Testis (tissue), 3 donors: ENCODE results near the gene EPB41L2. TPM values are rescaled to one million over a fixed set of nuclear protein-coding genes. Genes with fewer than 3 reads are reported as not detected.

Experiments used
- DNase-seq: peaks from one replicate; pipeline ENCODE4 v3.0.0-alpha.2; 2019
- H3K27ac ChIP-seq, 2 donors: fragments of 200-600 bp; sonication (generic); one replicate each; pipeline ENCODE4 v1.5.1; 2019
- H3K27me3 ChIP-seq: fragments of 200-600 bp; sonication (generic); one replicate; pipeline ENCODE4 v1.5.1; 2019
- H3K36me3 ChIP-seq: fragments of 200-600 bp; sonication (generic); one replicate; pipeline ENCODE4 v1.5.1; 2017; ENCODE audit warnings: low read depth; ENCODE audit errors: missing control alignments
- H3K4me1 ChIP-seq: fragments of 200-600 bp; sonication (generic); one replicate; pipeline ENCODE4 v1.5.1; 2019
- H3K4me3 ChIP-seq, 2 donors: fragments of 200-600 bp; sonication (generic); one replicate each; pipeline ENCODE4 v1.5.1; 2017 to 2019
- H3K9me3 ChIP-seq: fragments of 200-600 bp; sonication (generic); one replicate; pipeline ENCODE4 v1.5.1; 2017
- CTCF ChIP-seq, 3 experiments: fragments of 450-650 bp in 2 of 3; fragments of 200-600 bp in 1 of 3; sonication (generic) in 1 of 3; IDR thresholded peaks; one replicate each; pipeline ENCODE4 v1.5.1; 2016 to 2019; ENCODE audit warnings: antibody characterized with exemption in 3 of 3, mild to moderate bottlenecking in 2 of 3, moderate library complexity in 1 of 3
- POLR2A ChIP-seq: fragments of 450-650 bp; IDR thresholded peaks from one replicate; pipeline ENCODE4 v1.6.1; 2017; ENCODE audit warnings: antibody characterized with exemption, mild to moderate bottlenecking, moderate library complexity
- WGBS, 2 donors: methylation state at CpG; one replicate each; pipeline ENCODE4 v1.1.5; 2018; 5-methylcytosine and 5-hydroxymethylcytosine counted together
- intact Hi-C: fragments of 100-400 bp; cut with DNase I; formaldehyde crosslinking; loops from one replicate; pipeline ENCODE4 v1.15.1; 2023; ENCODE audit warnings: low total_unique reads
- polyA plus RNA-seq: library from polyadenylated mRNA; stranded (reverse); fragments of 350-450 nt; fragmentation: Illumina TruSeq; extraction: RNeasy Lipid Tissue Mini Kit (QIAGEN cat#74804); gene quantifications from one replicate; pipeline ENCODE4 v1.2.3, GENCODE V29; 2014; ENCODE audit warnings: low read depth, low replicate concordance; ENCODE audit not compliant: insufficient read depth
- total RNA-seq, 2 donors: library from RNA; depleted of rRNA; stranded (reverse); fragments of >200 nt; gene quantifications; one replicate each; pipeline ENCODE4 v1.2.3, GENCODE V29; 2016

Gene EPB41L2
- total and polyA plus RNA-seq, 3 donors from 2014 or later, result 131 to 206 (median 139) TPM

DNA sequence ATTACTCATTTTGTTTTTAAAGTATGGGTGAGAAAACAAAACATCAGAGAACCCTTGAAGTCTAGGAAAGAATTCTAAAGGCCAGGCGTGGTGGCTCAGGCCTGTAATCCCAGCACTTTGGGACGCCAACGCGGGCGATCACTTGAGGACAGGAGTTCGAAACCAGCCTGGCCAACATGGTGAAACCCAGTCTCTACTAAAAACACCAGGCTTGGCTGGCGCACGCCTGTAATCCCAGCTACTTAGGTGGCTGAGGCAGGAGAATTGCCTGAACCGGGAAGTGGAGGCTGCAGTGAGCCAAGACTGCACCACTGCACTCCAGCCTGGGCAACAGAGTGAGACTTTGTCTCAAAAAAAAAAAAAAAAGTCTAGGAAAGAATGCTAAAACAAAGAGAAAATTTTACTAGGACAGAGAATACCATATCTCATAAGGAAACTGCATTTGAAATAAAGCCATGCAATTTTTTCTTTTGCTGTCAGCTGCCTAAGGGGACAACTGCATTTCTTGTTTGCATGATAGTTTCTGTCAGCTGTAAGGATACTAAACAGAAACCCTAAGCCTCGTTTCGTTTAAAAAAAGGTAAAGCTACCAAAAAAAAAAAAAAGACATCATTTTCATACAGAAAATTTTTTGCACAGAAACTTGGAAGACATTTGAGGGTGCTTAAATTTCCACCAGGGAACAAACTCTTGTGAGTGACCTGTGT is 203.7 kb downstream of the EPB41L2 start:
- intact Hi-C loops, result no loop called here
- no peak overlapping the region for H3K4me3 ChIP-seq
- DNase-seq, result no peak
- no peak overlapping the region for H3K27ac ChIP-seq
- no peaks in the 10 kb centered on the region for H3K36me3 ChIP-seq
- TF ChIP-seq CTCF (IDR thresholded peaks at IDR 0.05) (no peak), POLR2A (no peak)
- no peaks in the 10 kb centered on the region for H3K27me3 ChIP-seq
- H3K4me1 ChIP-seq, result no peaks in the 10 kb centered on the region
- WGBS, 2 donors, result 91 to 93% methylated on average over 11 of the region's 11 CpGs
- H3K9me3 ChIP-seq, result no peaks in the 10 kb centered on the region

- Histone ChIP-seq H3K4me1 (no peaks in the 10 kb centered on the region), H3K4me3 (no peak overlapping the region), H3K27ac (no peak overlapping the region), H3K36me3 (no peaks in the 10 kb centered on the region), H3K27me3 (no peaks in the 10 kb centered on the region), H3K9me3 (no peaks in the 10 kb centered on the region)
- no peak for TF ChIP-seq POLR2A
- no peak for TF ChIP-seq CTCF (IDR thresholded peaks at IDR 0.05)
- no peak for DNase-seq
- WGBS, 2 donors, result 48 to 63% methylated on average over 2 of the region's 2 CpGs
- intact Hi-C loops, result no loop called here
Measured at GRCh38 chr6:130858498-130859160, 204.4 kb downstream of the EPB41L2 start.

- intact Hi-C loops, result no loop called here
- Histone ChIP-seq H3K27ac (no peak overlapping the region), H3K4me1 (no peaks in the 10 kb centered on the region), H3K36me3 (no peaks in the 10 kb centered on the region), H3K4me3 (no peak overlapping the region), H3K27me3 (no peaks in the 10 kb centered on the region), H3K9me3 (no peaks in the 10 kb centered on the region)
- TF ChIP-seq POLR2A (no peak), CTCF (IDR thresholded peaks at IDR 0.05) (no peak)
- DNase-seq, result no peak
- 82 to 93% methylated on average over 2 to 4 of the region's 4 CpGs for WGBS, 2 donors
Measured at GRCh38 chr6:130858054-130858453, 205.0 kb downstream of the EPB41L2 start.

DNA sequence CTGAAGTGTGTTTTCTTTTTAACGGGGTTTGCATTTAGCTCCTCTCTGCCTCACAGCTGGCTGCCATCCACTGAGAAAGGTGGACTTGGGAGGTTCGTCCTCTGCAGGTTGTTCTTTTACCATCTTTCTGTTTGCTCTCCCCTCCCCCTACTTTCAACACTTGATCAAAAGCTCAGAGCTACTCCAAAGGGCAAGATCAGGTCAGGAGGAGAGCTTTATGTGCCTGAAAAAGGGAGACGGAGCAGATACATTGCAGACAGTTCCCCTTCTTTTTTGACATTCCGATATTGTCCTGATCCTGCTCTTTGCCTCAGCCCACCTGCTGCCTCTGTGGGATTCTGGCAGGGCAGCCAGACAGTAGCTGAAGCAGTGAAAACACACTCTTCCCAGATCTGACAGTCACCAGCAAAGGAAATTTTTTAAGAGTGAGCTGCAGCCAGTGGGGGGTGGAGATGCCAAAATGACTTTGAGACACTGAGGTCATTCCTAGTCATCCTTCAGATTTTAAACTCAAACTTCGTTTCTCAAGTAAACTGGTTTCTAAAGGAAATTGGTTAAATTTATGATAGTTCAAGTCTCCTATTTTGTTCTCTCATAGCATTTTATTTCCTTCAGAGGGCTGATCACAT is 209.4 kb downstream of the EPB41L2 start:
- Histone ChIP-seq H3K4me3 (no peak overlapping the region), H3K36me3 (no peaks in the 10 kb centered on the region), H3K27ac (no peak overlapping the region), H3K27me3 (no peaks in the 10 kb centered on the region), H3K9me3 (no peaks in the 10 kb centered on the region), H3K4me1 (no peaks in the 10 kb centered on the region)
- WGBS, 2 donors, result 45 to 56% methylated on average over 5 of the region's 5 CpGs
- TF ChIP-seq CTCF (IDR thresholded peaks at IDR 0.05) (no peak), POLR2A (no peak)
- no peak for DNase-seq
- intact Hi-C loops, result no loop called here
